Nephron (organoid): Measurements from ENCODE around the gene MLXIP.

ENCODE experiments used
- H3K27ac Mint-ChIP-seq, 3 experiments: 2 replicates each; pipeline ENCODE4 v1.8.0; 2020; ENCODE audit warnings: mixed read lengths in 3 of 3, mild to moderate bottlenecking in 2 of 3, moderate library complexity in 1 of 3
- H3K27me3 Mint-ChIP-seq: 2 replicates; pipeline ENCODE4 v1.8.0; 2021; ENCODE audit warnings: low read depth, mild to moderate bottlenecking, moderate library complexity, mixed read lengths
- H3K36me3 Mint-ChIP-seq: 2 replicates; pipeline ENCODE4 v1.8.0; 2020; ENCODE audit warnings: low read depth, mixed read lengths
- H3K4me1 Mint-ChIP-seq: 2 replicates; pipeline ENCODE4 v1.8.0; 2020; ENCODE audit warnings: mixed read lengths
- H3K4me3 Mint-ChIP-seq, 3 experiments: 2 replicates each; pipeline ENCODE4 v1.8.0; 2020; ENCODE audit warnings: mild to moderate bottlenecking in 3 of 3, mixed read lengths in 3 of 3, moderate library complexity in 2 of 3
- H3K9me3 Mint-ChIP-seq: 2 replicates; pipeline ENCODE4 v1.8.0; 2020; ENCODE audit warnings: mixed read lengths
- TF ChIP-seq, protein P1 (sequence below), 3 experiments: fragments of 200-600 bp; sonication (generic); IDR thresholded peaks; one replicate each; pipeline ENCODE4 v1.5.0; 2021; ENCODE audit warnings: antibody characterized with exemption in 3 of 3; ENCODE audit not compliant: unreplicated experiment in 3 of 3

The MLXIP gene

DNA sequence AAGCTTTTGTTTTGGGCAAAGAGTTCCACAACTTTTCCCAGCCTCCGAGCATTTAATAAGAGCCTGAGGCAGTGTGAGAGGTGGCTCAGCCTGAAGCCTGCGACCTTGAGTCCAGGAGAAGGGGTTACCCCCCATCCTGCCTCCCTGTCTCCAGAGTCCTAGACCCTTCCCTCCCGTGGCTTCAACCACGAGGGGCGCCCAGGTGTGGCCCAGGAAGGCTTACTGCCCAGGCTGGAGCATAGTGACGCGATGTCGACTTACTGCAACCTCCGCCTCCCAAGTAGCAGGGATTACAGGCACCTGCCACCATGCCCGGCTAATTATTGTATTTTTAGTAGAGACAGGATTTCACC is 105.0 kb downstream of the MLXIP start:
- H3K9me3 Mint-ChIP-seq, result no peaks in the 10 kb centered on the region
- H3K4me1 Mint-ChIP-seq, result no peaks in the 10 kb centered on the region
- H3K27me3 Mint-ChIP-seq, result peaks cover 10% of the 10 kb centered on the region
- no peaks in the 10 kb centered on the region for H3K36me3 Mint-ChIP-seq
- TF ChIP-seq, protein P1, sequence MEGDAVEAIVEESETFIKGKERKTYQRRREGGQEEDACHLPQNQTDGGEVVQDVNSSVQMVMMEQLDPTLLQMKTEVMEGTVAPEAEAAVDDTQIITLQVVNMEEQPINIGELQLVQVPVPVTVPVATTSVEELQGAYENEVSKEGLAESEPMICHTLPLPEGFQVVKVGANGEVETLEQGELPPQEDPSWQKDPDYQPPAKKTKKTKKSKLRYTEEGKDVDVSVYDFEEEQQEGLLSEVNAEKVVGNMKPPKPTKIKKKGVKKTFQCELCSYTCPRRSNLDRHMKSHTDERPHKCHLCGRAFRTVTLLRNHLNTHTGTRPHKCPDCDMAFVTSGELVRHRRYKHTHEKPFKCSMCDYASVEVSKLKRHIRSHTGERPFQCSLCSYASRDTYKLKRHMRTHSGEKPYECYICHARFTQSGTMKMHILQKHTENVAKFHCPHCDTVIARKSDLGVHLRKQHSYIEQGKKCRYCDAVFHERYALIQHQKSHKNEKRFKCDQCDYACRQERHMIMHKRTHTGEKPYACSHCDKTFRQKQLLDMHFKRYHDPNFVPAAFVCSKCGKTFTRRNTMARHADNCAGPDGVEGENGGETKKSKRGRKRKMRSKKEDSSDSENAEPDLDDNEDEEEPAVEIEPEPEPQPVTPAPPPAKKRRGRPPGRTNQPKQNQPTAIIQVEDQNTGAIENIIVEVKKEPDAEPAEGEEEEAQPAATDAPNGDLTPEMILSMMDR (IDR thresholded peaks at IDR 0.05; ENCODE audit: unreplicated experiment in 3 of 3), result no peak
- H3K27ac Mint-ChIP-seq, result no peak overlapping the region
- H3K4me3 Mint-ChIP-seq, result peak overlapping the region; percentile 72 to 76 (median 75)

DNA sequence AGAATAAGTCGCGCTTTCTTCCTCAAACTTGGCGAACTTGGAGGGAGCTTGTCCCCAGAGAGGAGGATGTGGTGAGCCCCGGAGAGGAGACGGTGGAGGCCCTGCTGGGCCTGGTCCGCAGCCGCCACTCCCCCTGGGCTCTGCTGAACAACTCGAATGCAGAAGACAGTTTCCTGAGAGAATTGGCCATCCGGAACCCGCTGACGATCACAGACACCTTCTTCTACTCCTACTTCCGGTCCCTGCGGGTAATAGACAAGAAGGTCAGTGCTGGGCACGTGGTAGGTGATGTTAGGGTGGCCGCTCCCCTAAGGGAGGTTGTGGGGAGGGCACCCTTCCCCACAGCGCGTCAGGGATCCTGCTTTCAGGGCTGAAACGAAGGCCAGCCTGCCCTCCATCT is 106.0 kb downstream of the MLXIP start:
- no peaks in the 10 kb centered on the region for H3K36me3 Mint-ChIP-seq
- H3K9me3 Mint-ChIP-seq, result no peaks in the 10 kb centered on the region
- no peaks in the 10 kb centered on the region for H3K4me1 Mint-ChIP-seq
- H3K27me3 Mint-ChIP-seq, result peaks cover 10% of the 10 kb centered on the region
- no peak overlapping the region for H3K27ac Mint-ChIP-seq
- peak overlapping the region; percentile 72 to 77 (median 76) for H3K4me3 Mint-ChIP-seq
- TF ChIP-seq, protein P1 (IDR thresholded peaks at IDR 0.05; ENCODE audit: unreplicated experiment in 3 of 3), result no peak

DNA sequence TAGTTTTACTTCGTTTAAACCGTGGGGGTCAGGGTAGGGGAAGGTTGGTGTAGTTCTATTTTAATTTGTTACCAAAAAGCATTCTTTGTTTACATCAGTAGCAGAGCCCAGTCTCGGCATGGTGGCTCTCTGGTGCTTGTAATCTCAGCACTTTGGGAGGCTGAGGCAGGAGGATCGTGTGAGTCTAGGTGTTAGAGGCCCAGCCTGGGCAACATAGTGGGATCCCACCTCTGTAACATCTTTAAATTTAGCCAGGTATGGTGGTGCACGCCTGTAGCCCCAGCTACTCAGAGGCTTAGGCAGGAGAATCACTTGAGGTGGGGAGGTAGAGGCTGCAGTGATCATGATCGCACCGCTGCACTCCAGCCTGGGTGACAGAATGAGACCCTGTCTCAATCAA is 106.5 kb downstream of the MLXIP start:
- Mint-ChIP-seq H3K27ac (no peak overlapping the region), H3K27me3 (peaks cover 10% of the 10 kb centered on the region), H3K4me1 (no peaks in the 10 kb centered on the region), H3K4me3 (peak overlapping the region; percentile 72 to 77 (median 76)), H3K36me3 (no peaks in the 10 kb centered on the region), H3K9me3 (no peaks in the 10 kb centered on the region)
- TF ChIP-seq, protein P1 (IDR thresholded peaks at IDR 0.05; ENCODE audit: unreplicated experiment in 3 of 3), result no peak

DNA sequence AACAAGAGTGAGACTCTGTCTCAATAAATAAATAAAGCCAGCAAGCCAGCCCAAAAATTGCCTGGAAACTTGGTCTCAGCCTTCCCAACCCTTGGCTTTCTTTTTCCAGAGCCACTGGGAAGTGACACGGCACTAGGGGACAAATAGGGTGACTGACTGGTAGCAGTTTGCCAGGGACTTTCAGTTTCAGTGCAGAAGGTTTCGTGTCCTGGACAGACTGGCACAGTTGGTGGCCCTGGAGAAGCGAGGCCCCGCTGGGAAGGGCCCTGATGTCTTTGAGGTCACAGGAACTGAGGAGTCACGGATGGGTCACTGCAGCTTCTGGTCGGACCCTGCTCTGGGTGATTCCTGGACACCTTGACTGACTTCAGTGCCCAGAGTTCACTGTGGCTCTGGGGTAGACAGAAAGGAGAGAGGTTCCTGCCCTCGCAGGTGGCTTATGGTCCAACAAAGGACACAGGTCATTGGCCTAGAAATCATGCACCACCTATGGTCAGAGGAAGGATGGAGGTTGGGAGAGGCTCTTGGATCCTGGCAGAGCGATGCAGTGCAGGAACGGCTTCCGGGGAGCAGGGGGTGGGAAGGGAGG is 107.0 kb downstream of the MLXIP start:
- no peak overlapping the region for H3K4me3 Mint-ChIP-seq
- TF ChIP-seq, protein P1 (IDR thresholded peaks at IDR 0.05; ENCODE audit: unreplicated experiment in 3 of 3), result no peak
- H3K27ac Mint-ChIP-seq, result no peak overlapping the region
- no peaks in the 10 kb centered on the region for H3K9me3 Mint-ChIP-seq
- H3K4me1 Mint-ChIP-seq, result no peaks in the 10 kb centered on the region
- H3K36me3 Mint-ChIP-seq, result no peaks in the 10 kb centered on the region
- H3K27me3 Mint-ChIP-seq, result peaks cover 6% of the 10 kb centered on the region

DNA sequence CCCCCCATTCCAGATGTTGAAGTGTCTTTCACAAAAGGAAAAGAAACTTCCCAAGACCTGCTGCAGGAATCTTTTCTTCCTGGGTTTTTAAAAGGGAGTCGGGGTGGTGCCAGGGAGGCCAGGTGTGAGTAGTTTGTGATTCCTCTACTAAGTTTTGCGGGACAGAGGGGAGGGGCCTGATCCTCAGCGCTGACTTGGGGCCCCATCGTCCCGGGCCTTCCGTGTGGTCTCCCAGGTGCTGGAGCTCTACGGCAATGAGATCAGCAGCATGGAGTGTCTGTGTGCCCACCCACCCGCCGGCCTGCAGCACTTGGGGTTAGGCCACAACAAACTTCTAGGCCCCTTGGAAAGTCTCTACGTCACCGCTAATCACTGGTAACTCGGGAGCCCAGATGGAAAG is 108.9 kb downstream of the MLXIP start:
- Mint-ChIP-seq H3K4me1 (no peaks in the 10 kb centered on the region), H3K4me3 (no peak overlapping the region), H3K9me3 (no peaks in the 10 kb centered on the region), H3K36me3 (no peaks in the 10 kb centered on the region), H3K27me3 (peaks cover 3% of the 10 kb centered on the region), H3K27ac (no peak overlapping the region)
- TF ChIP-seq, protein P1 (IDR thresholded peaks at IDR 0.05; ENCODE audit: unreplicated experiment in 3 of 3), result no peak
